Measurements from ENCODE around the gene USP11. TPM values are rescaled to one million over a fixed set of nuclear protein-coding genes. Genes with fewer than 3 reads are reported as not detected.

The USP11 gene
- total RNA-seq, 4 donors from 2014 or later = 23.8 to 47.8 (median 28.1) TPM

DNA sequence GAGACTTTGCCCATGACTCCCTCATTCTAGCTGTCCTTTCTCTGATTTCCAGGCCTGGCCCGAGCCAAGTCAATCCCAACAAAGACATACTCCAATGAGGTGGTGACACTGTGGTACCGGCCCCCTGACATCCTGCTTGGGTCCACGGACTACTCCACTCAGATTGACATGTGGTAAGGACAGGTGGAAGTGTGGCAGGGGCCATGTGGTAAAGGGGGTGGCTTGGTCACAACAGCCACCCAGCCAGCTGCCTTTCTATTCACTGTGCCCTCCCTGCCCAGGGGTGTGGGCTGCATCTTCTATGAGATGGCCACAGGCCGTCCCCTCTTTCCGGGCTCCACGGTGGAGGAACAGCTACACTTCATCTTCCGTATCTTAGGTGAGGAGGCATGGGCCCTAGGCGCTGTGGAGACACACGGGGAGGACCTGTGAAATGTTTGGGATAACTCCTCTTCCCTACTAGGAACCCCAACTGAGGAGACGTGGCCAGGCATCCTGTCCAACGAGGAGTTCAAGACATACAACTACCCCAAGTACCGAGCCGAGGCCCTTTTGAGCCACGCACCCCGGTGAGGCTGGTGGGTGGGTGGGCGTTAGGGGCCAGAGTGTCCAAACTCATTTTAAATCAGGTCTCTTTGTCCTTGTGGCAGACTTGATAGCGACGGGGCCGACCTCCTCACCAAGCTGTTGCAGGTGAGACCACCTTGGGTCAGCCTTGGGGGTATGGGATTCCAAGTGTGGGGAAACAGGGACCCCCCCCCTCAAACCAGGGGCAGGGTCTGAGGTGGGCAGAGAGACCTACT lies 6.1 kb upstream of the USP11 start:
- TF ChIP-seq, protein P1, sequence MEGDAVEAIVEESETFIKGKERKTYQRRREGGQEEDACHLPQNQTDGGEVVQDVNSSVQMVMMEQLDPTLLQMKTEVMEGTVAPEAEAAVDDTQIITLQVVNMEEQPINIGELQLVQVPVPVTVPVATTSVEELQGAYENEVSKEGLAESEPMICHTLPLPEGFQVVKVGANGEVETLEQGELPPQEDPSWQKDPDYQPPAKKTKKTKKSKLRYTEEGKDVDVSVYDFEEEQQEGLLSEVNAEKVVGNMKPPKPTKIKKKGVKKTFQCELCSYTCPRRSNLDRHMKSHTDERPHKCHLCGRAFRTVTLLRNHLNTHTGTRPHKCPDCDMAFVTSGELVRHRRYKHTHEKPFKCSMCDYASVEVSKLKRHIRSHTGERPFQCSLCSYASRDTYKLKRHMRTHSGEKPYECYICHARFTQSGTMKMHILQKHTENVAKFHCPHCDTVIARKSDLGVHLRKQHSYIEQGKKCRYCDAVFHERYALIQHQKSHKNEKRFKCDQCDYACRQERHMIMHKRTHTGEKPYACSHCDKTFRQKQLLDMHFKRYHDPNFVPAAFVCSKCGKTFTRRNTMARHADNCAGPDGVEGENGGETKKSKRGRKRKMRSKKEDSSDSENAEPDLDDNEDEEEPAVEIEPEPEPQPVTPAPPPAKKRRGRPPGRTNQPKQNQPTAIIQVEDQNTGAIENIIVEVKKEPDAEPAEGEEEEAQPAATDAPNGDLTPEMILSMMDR (IDR thresholded peaks at IDR 0.05; ENCODE audit: low read depth) = no peak

DNA sequence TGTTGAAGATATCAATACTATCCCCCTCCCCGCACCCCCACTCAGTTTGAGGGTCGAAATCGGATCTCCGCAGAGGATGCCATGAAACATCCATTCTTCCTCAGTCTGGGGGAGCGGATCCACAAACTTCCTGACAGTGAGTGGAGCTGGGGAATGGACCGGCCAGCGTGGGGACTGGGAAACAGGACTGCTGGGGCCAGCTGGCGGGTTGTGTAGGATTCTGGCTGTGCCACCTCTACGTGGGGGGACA lies 5.5 kb upstream of the USP11 start:
- TF ChIP-seq, protein P1 (IDR thresholded peaks at IDR 0.05; ENCODE audit: low read depth) = no peak

DNA sequence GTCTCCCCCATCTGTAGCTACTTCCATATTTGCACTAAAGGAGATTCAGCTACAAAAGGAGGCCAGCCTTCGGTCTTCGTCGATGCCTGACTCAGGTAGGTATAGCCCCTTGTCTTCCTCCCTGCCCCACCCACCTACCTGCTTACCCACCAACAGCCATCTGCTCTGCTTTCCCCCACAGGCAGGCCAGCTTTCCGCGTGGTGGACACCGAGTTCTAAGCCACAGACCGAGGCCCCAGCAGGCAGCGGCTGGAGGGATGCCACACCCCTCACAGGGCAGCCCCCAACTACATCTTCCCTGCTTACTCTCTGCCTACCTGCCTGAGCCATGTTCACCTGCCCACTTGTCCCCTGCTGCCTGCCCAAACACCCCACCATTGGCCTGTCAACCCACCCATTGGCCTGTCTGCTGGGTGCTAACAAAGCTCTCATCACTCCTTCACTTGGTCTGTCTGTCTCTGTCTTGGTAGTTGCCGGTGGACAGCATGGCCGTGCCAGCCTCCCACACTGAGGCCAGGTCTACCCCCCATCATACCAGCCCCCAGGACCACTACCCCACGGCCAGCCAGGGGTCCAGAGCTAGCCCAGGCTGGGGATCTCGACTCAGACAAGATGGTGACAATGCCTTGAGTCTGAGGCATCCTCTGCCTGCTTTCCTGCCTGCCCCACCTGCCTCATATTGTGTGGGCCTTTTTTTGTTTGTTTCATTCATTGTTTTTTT lies 4.1 kb upstream of the USP11 start:
- TF ChIP-seq, protein P1 (IDR thresholded peaks at IDR 0.05; ENCODE audit: low read depth) = no peak

DNA sequence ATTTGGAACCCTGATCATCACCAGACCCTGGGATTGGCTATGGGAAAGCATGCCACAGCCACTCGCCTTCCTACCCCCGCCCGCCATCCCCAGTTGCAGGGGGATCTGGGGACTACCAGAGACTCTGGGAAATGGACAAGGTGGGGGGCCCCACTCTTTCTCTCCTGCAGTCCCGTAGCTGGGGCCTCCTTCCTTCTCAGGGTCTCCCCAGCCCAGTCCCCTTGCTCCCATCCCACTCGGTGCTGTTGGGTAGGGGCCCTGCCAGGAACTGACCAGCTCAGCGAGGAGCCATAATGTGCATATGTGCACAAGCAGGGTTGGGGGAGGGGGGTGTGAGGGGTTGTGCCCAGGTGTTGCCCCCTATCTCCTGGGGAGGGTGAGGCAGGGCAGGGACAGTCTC lies 3.4 kb upstream of the USP11 start:
- TF ChIP-seq, protein P1 (IDR thresholded peaks at IDR 0.05; ENCODE audit: low read depth) = no peak

DNA sequence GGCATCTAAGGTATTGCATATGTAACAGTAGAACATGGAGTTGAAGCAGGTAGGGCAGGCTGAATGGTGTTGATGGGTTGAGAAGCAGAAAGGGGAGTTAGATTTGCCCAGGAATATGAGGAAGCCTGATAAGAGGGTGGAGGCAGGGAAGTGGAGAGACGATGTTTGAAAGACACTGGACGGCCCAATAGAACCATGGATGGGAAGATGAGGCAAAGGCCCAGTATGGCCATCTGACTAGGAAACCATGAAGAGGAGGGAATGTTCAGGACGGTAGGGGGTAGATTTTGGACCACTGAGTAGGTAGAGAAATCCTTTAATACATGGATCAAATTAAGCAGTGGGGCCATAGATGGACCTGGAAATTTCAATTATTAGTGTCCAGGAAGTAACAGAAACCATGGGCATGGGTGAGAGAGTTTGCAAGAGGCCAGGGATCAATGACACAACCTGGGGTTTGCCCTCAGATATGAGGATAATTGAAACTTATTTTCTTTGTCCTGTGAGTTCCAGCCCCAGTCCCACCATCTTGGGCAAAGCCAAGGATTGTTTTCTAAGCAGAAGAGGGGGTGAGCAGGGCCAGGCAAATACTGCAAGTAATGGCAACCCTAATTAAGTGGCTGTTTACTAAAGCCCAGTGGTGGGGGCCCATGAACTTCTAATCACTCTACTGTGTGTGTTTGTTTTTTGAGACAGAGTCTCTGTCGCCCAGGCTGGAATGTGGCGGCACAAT lies 2.5 kb upstream of the USP11 start:
- TF ChIP-seq, protein P1 (IDR thresholded peaks at IDR 0.05; ENCODE audit: low read depth) = no peak

GRCh38 chrX:47231167-47231566 lies 1.6 kb upstream of the USP11 start:
- TF ChIP-seq, protein P1 (IDR thresholded peaks at IDR 0.05; ENCODE audit: low read depth) = no peak

DNA sequence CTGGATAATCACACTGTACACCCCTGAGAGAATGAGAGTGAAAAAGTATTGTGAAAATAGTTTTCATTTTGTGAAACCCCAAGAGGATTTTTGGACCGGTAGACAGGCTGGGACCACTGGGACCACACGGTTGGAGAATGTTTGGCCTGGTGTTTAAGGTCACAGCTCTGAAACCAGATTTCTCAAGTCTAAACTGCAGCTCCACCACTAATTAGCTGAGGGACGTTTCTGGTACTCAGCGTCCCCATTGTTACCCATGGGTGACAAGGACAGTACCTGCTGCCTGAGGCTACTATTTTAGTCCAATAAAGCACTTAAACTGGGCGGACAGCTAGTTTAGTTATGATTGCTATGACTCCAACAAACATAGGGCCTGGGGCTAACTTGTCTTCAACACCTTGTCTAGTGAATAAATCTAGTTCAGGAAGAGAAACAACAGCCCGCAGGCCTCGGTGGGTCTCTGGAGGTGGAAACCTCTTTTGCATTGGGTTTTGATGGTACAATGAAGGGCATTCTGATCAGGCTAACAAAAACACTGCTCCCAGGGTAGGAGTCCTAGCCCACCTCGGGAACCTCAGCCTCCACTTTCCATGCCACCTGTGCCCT lies 509 bp upstream of the USP11 start:
- TF ChIP-seq, protein P1 (IDR thresholded peaks at IDR 0.05; ENCODE audit: low read depth) = no peak
